ACC112 (cell line): ENCODE data around the gene CAPN10.

Experiments
- H2AFZ ChIP-seq: fragments of 200-600 bp; sonication (generic); one replicate; pipeline ENCODE4 v1.6.0; 2017; ENCODE audit warnings: antibody characterized with exemption, low read length; ENCODE audit not compliant: unreplicated experiment
- H3K27ac ChIP-seq: fragments of 200-600 bp; sonication (generic); 2 replicates; pipeline ENCODE4 v1.5.1; 2014; ENCODE audit warnings: low read depth, mild to moderate bottlenecking, antibody characterized with exemption, low read length, moderate library complexity
- H3K27me3 ChIP-seq: fragments of 200-600 bp; sonication (generic); 2 replicates; pipeline ENCODE4 v1.6.1; 2014; ENCODE audit warnings: mild to moderate bottlenecking, antibody characterized with exemption, low read length, moderate library complexity, mixed read lengths; ENCODE audit not compliant: insufficient read depth
- H3K36me3 ChIP-seq: fragments of 200-600 bp; sonication (generic); 2 replicates; pipeline ENCODE4 v1.6.1; 2016; ENCODE audit warnings: mild to moderate bottlenecking, antibody characterized with exemption, low read length, moderate library complexity, mixed read lengths; ENCODE audit not compliant: insufficient read depth
- H3K4me1 ChIP-seq: fragments of 200-600 bp; sonication (generic); one replicate; pipeline ENCODE4 v1.6.1; 2016; ENCODE audit warnings: low read length, mixed read lengths; ENCODE audit not compliant: insufficient read depth, unreplicated experiment, control insufficient read depth
- H3K4me3 ChIP-seq: fragments of 200-600 bp; sonication (generic); 2 replicates; pipeline ENCODE4 v1.5.1; 2014; ENCODE audit warnings: mild to moderate bottlenecking, low read depth, low read length
- H3K79me2 ChIP-seq: fragments of 200-600 bp; sonication (generic); one replicate; pipeline ENCODE4 v1.6.0; 2016; ENCODE audit warnings: low read length; ENCODE audit not compliant: control insufficient read depth, unreplicated experiment, insufficient read depth

CAPN10 gene

GRCh38 chr2:240627736-240628506, 41.4 kb downstream of the CAPN10 start:
- Histone ChIP-seq H3K27ac (no peak overlapping the region), H3K4me1 (no peaks in the 10 kb centered on the region), H3K4me3 (no peak overlapping the region), H2AFZ (no peak overlapping the region), H3K36me3 (no peaks in the 10 kb centered on the region), H3K27me3 (no peaks in the 10 kb centered on the region), H3K79me2 (no peaks in the 10 kb centered on the region)

- H3K27me3 ChIP-seq, result no peaks in the 10 kb centered on the region
- no peaks in the 10 kb centered on the region for H3K4me1 ChIP-seq
- no peaks in the 10 kb centered on the region for H3K79me2 ChIP-seq
- no peak overlapping the region for H2AFZ ChIP-seq
- H3K4me3 ChIP-seq, result no peak overlapping the region
- H3K36me3 ChIP-seq, result no peaks in the 10 kb centered on the region
- H3K27ac ChIP-seq, result no peak overlapping the region
Observed at GRCh38 chr2:240628507-240628807, 41.9 kb downstream of the CAPN10 start.

GRCh38 chr2:240628808-240629618, 42.5 kb downstream of the CAPN10 start:
- Histone ChIP-seq H3K4me1 (no peaks in the 10 kb centered on the region), H3K27ac (no peak overlapping the region), H3K27me3 (no peaks in the 10 kb centered on the region), H2AFZ (no peak overlapping the region), H3K79me2 (no peaks in the 10 kb centered on the region), H3K4me3 (no peak overlapping the region), H3K36me3 (no peaks in the 10 kb centered on the region)

DNA sequence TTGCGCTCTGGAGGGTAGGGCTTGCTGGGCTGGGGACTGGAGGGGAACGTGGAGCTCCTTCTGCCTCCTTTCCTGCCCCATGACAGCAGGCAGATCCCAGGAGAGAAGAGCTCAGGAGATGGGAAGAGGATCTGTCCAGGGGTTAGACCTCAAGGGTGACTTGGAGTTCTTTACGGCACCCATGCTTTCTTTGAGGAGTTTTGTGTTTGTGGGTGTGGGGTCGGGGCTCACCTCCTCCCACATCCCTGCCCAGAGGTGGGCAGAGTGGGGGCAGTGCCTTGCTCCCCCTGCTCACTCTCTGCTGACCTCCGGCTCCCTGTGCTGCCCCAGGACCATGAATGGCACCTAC, 43.1 kb downstream of the CAPN10 start:
- H3K27ac ChIP-seq, result no peak overlapping the region
- no peak overlapping the region for H3K4me3 ChIP-seq
- H3K27me3 ChIP-seq, result no peaks in the 10 kb centered on the region
- no peak overlapping the region for H2AFZ ChIP-seq
- no peaks in the 10 kb centered on the region for H3K4me1 ChIP-seq
- no peaks in the 10 kb centered on the region for H3K79me2 ChIP-seq
- no peaks in the 10 kb centered on the region for H3K36me3 ChIP-seq

GRCh38 chr2:240629968-240630770, 43.6 kb downstream of the CAPN10 start:
- H3K27me3 ChIP-seq, result no peaks in the 10 kb centered on the region
- H3K79me2 ChIP-seq, result no peaks in the 10 kb centered on the region
- H3K4me1 ChIP-seq, result no peaks in the 10 kb centered on the region
- H3K36me3 ChIP-seq, result no peaks in the 10 kb centered on the region
- H3K4me3 ChIP-seq, result no peak overlapping the region
- H2AFZ ChIP-seq, result no peak overlapping the region
- H3K27ac ChIP-seq, result no peak overlapping the region

DNA sequence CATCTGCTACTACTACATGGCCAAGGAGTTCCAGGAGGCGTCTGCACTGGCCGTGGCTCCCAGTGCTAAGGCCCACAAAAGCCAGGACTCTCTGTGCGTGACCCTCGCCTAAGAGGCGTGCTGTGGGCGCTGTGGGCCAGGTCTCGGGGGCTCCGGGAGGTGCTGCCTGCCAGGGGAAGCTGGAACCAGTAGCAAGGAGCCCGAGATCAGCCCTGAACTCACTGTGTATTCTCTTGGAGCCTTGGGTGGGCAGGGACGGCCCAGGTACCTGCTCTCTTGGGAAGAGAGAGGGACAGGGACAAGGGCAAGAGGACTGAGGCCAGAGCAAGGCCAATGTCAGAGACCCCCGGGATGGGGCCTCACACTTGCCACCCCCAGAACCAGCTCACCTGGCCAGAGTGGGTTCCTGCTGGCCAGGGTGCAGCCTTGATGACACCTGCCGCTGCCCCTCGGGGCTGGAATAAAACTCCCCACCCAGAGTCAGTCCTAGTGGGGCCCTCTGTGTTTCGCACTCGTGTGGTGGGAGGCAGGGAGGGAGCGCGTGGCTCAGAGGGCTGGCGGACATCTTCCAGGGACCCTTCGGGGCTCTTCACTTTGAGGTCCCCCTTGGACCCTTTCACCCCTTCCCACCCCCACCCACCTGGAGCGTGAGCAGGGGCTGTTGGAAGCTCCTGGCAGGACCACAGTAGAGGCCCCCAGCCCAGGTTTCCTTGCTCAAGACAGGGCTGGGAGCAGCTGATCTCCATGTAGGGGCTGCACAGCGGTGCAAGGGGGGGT, 44.4 kb downstream of the CAPN10 start:
- no peaks in the 10 kb centered on the region for H3K4me1 ChIP-seq
- no peak overlapping the region for H3K27ac ChIP-seq
- no peak overlapping the region for H2AFZ ChIP-seq
- H3K79me2 ChIP-seq, result no peaks in the 10 kb centered on the region
- no peaks in the 10 kb centered on the region for H3K27me3 ChIP-seq
- no peaks in the 10 kb centered on the region for H3K36me3 ChIP-seq
- H3K4me3 ChIP-seq, result no peak overlapping the region

DNA sequence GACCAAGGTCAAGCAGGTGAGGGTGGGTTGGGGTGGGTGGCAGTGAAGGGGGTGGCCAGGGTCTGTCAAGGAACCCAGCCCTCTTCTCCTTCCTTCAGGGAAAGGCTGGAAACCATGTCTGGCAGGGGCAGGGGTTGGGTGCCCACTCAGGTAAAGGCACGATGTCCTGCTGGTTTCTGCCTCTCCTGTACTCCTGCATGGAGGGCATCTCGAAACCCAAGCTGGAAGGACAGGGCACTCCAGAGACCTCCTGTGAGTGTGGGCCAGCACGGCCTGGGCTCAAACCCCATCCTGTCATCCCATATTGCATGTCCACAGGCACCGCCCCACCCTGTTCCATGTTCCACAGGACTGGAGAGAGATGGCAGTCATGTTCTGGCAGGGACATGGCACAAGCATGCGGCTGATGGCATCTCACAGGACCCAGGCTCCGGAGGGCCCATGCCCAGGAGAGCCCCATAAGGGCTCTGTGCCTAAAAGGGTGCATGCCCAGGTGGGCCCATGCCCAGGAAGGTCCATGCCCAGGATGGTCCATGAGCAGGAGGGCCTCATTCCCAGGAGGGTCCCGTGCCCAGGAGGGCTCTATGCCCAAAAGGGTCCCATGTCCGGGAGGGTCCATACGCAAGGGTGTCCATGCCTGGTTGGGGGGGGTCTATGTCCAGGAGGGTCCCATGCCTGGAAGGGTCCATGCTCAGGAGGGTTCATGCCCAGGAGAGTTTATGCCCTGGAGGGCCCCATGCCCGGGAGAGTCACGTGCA, 45.2 kb downstream of the CAPN10 start:
- Histone ChIP-seq H2AFZ (no peak overlapping the region), H3K27ac (no peak overlapping the region), H3K4me3 (no peak overlapping the region), H3K27me3 (peaks cover 2% of the 10 kb centered on the region; the same call in 1 of the 2 replicates), H3K4me1 (no peaks in the 10 kb centered on the region), H3K36me3 (no peaks in the 10 kb centered on the region), H3K79me2 (no peaks in the 10 kb centered on the region)

DNA sequence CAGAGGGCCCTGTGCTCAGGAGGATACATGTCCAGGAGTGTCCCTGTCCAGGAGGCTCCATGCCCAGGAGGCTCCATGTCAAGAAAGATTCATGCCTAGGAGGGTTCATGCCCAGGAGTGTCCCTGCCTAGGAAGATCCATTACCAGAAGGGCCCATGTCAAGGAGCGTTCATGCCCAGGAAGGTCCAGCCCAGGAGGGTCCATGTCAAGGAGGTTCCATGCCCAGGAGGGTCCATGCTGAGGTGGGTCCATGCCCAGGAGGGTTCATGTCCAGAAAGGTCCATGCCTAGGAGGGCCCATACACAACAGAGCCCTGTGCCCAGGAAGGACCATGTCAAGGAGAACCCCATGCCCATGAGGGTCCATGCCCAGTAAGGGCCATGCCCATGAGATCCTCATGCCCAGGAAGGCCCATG, 45.8 kb downstream of the CAPN10 start:
- Histone ChIP-seq H2AFZ (no peak overlapping the region), H3K27ac (no peak overlapping the region), H3K4me1 (no peaks in the 10 kb centered on the region), H3K27me3 (peaks cover 8% of the 10 kb centered on the region; the same call in 1 of the 2 replicates), H3K79me2 (no peaks in the 10 kb centered on the region), H3K4me3 (no peak overlapping the region), H3K36me3 (no peaks in the 10 kb centered on the region)

DNA sequence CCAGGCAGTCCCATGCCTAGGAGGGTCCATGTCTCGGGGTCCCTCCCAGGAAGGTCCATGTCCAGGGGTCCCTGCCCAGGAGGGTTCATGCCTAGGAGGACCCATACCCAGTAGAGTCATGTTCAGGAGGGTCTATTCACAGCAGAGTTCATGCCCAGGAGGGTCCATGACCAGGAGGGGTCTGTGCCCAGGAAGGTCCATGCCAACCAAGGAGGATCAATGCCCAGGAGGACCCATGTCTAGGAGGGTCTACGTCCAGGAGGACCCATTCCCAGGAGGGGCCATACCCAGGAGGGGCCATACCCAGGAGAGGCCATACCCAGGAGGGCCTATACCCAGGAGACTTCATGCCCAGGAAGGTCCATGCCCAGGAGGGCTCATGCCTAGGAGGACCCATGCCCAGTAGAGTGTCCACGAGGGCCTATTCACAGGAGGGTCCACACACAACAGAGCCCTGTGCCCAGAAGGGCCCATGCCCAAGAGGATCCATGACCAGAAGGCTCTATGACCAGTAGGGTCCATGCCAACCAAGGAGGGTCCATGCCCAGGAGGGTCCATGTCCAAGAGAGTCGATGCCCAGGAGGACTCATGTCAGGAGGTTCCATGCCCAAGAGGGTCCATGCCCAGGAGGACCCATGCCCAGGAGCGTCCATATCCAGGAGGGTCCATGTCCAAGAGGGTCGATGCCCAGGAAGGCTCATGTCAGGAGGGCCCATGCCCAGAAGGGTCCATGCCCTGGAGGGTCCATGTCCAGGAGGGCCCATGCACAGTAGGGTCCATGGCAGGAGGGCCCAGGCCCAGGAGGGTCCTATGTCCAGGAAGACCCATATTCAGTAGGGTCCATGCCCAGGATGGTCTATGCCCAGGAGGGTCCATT, 48.8 kb downstream of the CAPN10 start:
- H3K36me3 ChIP-seq, result no peaks in the 10 kb centered on the region
- no peak overlapping the region for H3K4me3 ChIP-seq
- peaks cover 27% of the 10 kb centered on the region for H3K27me3 ChIP-seq
- no peaks in the 10 kb centered on the region for H3K79me2 ChIP-seq
- H3K4me1 ChIP-seq, result no peaks in the 10 kb centered on the region
- no peak overlapping the region for H2AFZ ChIP-seq
- H3K27ac ChIP-seq, result no peak overlapping the region
